ENCODE results near the gene PIGU.
A peak's percentile ranks its signal among the peaks of the same experiment; 100 is the strongest.
"Not testable (repeated sequence)": the region's sequence is repeated elsewhere in the genome, so short reads cannot be mapped to it uniquely, and the experiment has no call there.

PIGU gene

DNA sequence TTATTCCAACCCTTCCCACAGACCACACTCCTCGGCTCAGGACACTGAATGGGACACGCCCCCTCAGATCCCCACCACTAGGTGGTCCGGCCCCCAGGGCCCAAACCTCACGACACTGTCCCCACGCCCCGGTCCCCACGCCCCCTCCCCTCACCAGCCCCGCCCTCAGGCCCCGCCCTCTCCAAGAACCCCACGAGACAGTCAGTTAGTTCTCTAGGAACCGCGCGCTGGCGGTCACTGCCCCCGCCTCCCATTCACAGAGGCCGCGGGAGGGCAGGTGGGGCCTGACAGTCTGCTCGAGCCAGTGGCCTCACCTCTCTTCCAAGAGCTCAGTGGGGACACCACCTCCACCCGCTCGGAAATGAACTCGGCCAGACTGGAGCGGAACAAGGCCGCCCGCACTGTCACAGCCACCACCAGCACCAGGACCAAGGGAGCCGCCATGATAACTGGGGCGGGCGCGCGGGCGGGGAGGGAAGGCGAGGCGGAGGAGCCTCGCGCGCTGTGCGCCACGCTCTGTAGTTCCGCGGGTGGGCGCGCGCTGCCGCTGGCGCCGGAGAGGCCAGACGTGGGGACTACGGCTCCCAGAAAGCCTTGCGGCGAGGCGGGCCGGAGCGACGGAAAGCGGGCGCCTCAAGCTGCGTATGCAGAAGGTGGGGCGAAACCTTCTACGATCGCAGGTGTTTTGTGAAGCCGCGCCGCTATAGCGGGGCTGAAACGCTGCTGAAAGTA lies at the start of gene PIGU:
TSS of gene PIGU (minus strand) at position 451 of the 732 bp plus-strand sequence. CDS start at position 444, 7 bp downstream.
- peak; percentile 95 for DNase-seq (ENCODE audit: low spot score)

DNA sequence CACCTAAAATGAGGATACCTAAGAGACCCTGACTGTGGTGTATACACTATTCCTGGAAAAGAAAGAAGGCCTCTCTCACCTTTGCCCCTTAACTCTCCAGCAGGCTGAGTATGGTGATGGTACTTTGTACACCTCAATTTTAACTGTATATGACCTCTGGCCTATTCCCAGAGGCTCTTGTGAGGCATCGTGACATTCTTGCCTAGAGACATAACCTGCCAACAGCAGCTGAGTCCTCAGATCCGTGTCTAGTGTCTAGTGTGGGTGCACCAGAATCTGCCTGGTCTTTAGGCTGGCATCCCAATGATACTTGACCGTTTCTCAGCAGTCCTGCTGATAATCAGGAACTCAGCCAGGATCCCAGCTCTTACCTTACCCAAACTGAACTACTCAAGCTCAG lies 47.3 kb upstream of the PIGU start:
- no peak for DNase-seq (ENCODE audit: low spot score)

GRCh38 chr20:34722560-34722959 lies 45.7 kb upstream of the PIGU start:
- not testable (repeated sequence) for DNase-seq (ENCODE audit: low spot score)

- no peak for DNase-seq (ENCODE audit: low spot score)
Observed at GRCh38 chr20:34720266-34720665, 43.4 kb upstream of the PIGU start.

DNA sequence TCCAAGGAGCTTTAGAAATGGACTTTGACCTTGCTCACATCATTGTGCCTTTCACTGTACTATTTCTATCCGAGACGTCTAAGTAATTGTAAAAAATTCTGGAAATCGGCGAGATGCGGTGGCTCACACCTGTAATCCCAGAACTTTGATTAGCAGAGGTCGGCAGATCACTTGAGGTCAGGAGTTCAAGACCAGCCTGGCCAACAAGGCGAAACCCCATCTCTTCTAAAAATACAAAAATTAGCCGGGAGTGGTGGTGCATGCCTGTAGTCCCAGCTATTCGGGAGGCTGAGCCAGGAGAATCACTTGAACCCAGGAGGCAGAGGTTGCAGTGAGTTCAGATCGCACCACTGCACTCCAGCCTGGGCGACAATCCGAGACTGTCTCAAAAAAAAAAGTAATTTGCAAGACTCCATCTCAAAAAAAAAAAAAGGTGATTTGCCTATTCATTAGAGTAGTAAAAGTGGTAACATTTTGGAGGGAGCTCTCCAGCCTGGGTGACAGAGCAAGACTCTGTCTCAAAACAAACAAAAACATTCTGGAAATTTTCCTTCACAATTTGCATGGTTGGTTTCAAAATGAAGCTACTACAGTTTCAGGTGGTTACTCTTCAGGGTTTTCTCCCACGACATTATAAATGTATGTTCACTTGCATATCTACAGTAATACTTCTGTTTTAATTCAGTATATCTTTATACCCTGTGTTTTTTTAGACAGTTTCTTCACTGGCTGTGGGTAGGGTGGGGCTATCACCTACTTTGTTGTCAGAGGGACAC lies 42.5 kb upstream of the PIGU start:
- not testable (repeated sequence) for DNase-seq (ENCODE audit: low spot score)

DNA sequence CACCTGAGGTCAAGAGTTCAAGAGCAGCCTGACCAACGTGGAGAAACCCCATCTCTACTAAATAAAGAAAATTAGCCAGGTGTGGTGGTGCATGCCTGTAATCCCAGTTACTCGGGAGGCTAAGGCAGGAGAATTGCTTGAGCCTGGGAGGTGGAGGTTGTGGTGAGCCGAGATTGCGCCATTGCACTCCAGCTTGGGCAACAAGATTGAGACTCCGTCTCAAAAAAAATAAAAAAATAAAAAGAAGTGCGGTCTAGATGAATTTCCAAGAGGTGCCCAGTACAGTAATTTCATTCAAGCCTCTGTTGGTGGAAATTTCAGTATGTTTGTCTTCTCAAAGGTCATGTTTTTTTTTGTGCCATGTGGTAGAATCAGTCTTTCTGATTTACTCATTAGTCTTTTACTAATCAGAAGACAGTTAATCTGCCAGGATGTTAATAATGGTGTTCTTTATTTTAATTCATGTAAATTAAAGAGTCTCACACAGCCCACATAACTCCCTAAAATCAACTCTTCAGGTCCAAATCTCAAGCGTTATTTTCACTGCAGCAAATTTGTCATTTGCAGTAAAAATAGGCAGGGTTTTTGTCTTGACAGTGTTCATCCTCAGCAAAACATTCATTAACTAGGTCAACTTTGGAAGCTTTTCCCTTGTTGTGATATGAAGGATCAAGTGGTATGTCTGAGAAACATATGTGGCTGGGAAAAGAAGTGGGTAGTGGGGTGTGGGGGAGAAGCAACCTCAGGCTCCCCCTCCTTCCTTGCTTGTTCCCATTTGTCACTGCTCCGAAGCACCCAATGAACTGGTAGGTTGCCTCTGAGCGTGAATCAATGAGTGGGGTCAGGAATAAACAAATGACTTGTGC lies 40.6 kb upstream of the PIGU start:
- no peak for DNase-seq (ENCODE audit: low spot score)

- DNase-seq (ENCODE audit: low spot score), result no peak
Observed at GRCh38 chr20:34716921-34717229, 40.0 kb upstream of the PIGU start.

DNA sequence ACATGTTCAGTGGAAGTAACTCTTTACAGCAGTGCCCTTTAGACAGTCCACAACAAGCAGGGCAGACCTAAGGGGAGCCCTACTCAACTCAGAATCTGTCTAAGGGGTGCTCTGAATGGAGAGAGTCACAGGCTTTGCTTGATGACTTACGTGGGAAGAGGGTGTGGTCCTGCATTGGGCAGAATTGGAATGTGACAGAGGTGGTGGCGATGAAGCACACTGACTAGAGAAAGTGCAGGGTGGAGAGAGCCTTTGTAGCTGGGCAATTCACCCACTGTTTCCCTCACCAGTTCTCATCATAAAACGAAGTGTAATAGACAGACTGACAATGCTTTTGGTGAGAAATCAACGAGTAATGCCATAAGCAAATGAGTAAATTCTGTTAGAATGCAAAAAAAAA lies 38.5 kb upstream of the PIGU start:
- no peak for DNase-seq (ENCODE audit: low spot score)

GRCh38 chr20:34713944-34714515 lies 37.1 kb upstream of the PIGU start:
- DNase-seq (ENCODE audit: low spot score), result not testable (repeated sequence)

GRCh38 chr20:34713194-34713943 lies 36.5 kb upstream of the PIGU start:
- peak; percentile 21 for DNase-seq (ENCODE audit: low spot score)

- DNase-seq (ENCODE audit: low spot score), result no peak
Observed at GRCh38 chr20:34712525-34713192, 35.8 kb upstream of the PIGU start.

GRCh38 chr20:34711813-34712430 lies 35.0 kb upstream of the PIGU start:
- no peak for DNase-seq (ENCODE audit: low spot score)

DNA sequence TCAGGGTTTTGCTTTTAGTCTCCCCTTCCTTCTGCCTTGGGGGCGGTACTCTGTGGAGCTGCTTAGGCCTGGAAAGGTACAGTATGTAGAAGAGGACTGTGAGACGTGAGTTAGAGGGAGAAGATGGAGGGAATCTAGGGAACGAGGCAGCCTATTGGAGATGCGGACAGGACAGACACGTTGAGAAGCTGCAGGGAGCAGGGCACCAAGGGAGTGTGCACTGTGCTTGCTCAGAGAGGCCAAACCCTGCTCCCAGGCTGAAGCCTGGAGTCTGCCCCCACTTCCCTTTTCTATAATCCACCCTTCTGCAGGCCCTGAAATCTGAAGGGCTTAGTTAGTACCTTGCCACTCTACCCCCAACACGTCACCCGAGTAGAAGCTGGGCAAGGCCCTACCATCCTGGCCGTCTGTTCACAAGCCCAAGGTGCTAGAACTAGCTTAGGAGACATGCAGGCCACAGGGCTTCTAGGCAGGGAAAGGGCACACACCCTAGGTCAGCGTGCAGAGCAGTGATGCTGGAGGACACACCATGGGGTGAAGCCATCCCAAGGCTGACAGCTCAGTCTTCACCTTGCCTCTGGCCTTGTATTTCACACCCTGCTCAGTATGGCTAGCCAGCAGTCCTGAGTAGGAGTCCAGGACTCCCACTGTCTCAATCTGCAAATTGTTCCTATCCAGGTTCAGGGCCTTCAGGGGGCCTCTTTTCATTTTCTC lies 34.1 kb upstream of the PIGU start:
- DNase-seq (ENCODE audit: low spot score), result no peak

DNA sequence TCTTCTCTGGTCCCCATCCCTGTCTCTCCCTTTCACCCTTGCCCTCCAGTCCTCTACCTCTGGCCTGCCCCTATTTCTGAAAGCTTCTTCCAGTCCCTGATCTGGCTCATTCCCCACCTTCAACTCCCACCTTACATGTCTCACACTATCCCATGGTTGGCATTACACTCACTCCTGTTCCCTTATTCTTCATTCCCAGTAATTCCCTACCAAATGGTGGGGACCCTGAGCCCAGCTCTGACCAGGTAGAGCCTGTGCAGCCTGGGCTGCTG lies 33.6 kb upstream of the PIGU start:
- no peak for DNase-seq (ENCODE audit: low spot score)

DNA sequence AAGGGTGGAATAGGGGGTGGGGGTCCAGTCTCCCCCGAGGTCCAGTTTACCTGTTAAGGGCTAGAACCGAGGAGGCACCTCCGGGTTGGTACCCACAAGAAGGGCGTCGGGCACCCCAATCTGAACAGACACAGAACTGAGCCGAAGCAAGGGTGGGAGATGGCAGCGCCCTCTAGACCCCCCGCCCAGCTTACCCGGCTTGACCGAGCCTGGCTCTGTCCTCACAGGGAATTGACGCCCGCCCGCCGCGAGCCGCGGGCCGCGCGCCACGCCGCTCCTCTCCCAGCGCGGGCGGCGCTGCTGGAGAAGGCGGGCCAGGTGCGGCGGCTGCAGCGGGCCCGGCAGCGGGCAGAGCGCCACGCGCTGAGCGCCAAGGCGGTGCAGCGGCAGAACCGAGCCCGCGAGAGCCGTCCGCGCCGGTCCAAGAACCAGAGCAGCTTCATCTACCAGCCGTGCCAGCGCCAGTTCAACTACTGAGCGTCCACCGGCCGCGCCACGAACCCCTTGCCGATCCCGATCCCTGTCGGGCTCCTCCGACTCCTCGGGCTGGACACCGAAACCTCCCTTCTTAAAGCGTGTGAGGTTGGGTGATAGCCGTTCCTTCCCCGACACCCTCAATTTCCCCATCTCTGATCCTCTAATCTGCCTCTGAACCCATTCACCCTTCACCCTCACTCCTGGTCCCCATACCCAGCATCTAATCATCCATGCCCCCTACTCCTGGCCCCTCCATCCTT lies 33.1 kb upstream of the PIGU start:
- peak; percentile 4 for DNase-seq (ENCODE audit: low spot score)

- peak; percentile 83 for DNase-seq (ENCODE audit: low spot score)
Observed at GRCh38 chr20:34709044-34709830, 32.3 kb upstream of the PIGU start.

DNA sequence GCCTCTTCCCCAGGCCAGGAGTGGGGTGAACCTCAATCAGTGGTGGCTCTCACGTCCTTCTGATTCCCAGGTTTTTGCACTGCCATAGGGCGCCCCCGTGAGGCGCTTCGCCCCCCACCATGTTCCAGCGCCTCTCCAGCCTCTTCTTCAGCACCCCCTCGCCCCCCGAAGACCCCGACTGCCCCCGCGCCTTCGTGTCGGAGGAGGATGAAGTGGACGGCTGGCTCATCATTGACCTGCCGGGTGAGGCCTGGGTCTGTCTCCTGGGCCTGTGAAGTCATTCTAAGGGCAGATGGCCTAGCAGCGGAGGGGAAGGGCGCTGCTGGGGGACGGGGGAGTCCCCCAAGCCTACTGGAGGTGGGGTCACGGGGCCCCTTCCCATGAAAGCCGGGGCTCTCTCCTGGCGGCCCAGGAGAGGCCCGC lies 31.7 kb upstream of the PIGU start:
- peak; percentile 56 for DNase-seq (ENCODE audit: low spot score)

GRCh38 chr20:34706912-34707784 lies 30.3 kb upstream of the PIGU start:
- no peak for DNase-seq (ENCODE audit: low spot score)
